ENCODE results near the gene RET.

Gene RET

DNA sequence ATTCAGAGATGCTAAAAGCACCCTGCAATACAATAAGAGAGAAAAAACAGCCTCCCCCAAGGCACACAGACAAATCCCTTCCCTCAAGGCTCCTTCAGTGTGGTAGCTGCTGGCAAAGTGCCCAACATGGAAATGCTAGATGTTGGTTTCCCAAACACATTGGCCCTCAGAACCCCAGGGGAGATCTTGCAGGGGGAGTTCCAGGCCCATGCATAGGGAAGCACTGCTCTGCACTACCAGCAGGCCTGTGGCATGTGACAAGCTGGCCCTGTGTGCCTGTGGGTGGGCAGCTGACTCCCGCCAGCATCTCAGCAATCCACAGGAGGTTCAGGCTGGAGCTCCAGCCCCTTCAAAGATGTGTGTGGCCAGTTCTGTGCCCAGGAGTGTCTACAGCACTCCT is 44.6 kb downstream of the RET start:
- no peak for DNase-seq (ENCODE audit: low spot score)

DNA sequence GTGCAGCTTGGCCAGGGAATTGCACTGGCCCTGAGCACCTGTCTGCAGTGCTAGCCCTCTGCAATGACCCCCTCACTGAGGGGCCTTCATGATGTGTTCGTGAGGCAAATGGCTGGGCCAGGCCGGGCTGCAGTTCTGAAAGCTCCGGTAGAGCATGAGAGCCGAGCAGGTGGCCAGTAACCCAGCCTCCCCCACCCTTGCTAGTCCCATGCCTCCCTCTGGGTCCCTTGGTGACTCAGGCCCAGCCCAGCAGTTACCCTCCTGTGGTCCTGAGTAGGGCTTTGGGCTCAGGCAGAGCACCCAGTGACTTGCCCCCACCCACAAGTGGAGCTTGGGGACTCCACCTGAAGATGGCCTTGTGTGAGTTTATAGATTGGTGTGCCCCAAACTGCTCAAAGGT is 45.2 kb downstream of the RET start:
- DNase-seq (ENCODE audit: low spot score), result no peak

DNA sequence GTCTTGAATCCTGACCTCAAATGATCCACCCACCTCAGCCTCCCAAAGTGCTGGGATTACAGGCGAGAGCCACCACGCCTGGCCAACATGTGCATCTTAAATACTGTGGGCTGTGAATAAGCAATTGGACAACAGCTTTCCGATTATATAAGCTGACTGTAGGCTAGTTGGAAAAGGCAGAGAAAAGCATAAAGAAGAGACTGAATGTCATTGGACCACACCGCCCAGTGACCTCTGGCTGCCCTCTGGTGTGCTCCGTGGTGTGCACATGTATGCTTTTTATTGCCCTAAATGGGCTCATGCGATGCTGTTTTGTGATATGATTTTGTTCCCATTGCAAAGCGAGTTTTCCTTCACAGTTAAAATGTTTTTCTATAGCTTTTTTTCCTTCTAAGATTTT is 46.0 kb downstream of the RET start:
- DNase-seq (ENCODE audit: low spot score), result no peak

DNA sequence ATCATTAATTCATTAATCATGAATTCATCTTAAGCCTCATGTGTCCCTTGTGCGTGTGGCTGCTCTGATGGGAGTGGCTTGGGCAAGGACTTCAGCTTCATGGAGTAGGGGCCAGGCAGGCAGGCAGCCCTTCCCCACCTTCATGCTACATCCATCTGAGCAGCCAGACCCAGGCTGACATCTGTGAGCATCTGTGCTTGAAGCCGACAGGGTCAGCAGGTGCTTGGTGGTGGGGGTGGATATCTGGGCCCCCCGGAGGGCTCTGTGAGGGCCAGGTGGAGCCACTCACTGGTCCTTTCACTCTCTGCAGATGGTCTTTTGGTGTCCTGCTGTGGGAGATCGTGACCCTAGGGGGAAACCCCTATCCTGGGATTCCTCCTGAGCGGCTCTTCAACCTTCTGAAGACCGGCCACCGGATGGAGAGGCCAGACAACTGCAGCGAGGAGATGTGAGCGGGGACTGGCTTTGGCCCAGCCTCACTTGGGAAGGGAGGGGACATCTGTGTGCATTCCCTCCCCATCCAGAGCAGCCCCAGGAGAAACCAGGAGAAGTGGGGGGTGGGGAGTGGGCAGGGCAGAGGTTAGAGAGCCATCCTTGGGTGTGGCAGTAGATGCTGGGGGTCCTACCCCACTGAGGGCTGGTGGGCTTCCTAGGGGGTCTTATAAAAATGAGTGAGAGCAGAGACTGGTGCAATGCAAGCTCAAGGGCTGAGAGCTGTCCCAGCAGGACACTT is 46.7 kb downstream of the RET start:
- DNase-seq (ENCODE audit: low spot score), result no peak

DNA sequence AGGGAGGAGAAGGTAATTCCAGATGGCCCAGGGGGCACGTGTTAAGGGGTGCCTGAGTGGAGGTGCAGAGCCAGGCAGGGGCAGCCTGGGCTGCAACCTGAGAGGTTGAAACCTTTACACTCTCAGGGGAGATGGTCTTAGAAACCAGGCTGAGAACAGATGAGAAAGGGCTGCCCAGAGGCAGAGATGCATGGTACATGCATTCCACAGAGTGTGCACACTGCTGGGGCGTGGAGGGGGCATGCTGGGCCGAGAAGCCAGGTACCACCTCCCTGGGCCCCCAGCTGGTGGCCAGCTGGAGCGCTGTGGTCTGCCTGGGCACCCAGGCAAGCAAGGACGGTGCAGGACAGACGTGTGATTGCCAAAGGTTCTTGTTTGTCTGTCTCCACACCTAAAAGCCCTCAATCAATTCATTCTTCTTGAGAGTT is 47.2 kb downstream of the RET start:
- DNase-seq (ENCODE audit: low spot score), result no peak

DNA sequence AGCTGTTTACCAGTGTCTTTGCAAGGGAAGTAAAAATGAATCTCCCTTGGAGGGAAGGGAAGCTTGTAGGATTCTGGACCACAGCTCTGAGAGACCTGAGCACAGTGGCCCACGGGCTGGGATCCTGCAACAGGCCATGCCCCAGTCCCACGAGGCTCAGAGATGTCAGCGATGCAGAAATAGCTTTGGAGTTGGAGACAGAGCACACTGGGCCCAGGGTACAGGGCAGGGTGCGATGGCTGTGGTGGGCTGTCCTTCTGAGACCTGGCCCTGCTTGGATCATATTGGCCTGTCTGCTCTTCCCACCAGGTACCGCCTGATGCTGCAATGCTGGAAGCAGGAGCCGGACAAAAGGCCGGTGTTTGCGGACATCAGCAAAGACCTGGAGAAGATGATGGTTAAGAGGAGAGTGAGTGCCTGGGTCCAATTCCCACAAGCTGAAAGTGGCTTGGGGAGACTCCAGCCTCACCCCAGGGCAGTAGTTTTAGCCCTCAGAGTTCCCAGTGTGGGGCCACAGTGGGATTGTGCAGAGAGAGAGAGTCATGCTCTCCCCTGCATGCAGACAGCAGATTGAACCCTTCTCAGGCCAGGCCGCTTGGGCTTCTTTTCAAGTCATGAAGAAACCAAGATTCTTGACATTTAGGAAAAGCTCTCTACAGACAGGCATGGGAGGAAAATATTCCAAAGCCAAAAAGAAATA is 47.9 kb downstream of the RET start:
- DNase-seq (ENCODE audit: low spot score), result no peak

DNA sequence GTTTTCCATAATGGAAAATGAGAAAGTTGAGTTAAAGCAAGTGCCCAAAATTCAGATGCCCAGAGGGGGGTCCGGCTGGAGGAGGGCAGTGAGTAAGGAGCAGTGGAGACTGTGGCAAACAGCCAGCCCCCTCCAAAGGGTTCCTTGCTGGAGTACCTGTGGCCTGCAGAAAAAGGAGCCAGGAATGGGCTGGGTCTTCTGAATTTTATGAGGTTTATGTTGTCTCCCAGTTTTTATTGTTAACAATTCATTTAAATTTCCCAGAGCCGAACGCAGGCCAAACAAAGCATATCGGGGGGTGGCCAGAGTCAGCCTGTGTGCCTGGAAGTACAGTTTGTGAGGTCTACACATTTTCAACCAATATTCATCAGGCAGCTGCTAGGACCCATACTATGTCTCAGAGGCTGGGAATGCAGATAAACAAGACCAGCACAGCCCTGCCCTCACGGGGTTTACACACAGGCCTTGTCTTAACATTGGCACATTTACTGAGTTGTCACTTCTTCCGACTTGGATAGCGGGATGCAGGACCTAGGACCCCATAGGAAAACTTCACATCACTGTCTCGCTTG is 48.5 kb downstream of the RET start:
- no peak for DNase-seq (ENCODE audit: low spot score)

DNA sequence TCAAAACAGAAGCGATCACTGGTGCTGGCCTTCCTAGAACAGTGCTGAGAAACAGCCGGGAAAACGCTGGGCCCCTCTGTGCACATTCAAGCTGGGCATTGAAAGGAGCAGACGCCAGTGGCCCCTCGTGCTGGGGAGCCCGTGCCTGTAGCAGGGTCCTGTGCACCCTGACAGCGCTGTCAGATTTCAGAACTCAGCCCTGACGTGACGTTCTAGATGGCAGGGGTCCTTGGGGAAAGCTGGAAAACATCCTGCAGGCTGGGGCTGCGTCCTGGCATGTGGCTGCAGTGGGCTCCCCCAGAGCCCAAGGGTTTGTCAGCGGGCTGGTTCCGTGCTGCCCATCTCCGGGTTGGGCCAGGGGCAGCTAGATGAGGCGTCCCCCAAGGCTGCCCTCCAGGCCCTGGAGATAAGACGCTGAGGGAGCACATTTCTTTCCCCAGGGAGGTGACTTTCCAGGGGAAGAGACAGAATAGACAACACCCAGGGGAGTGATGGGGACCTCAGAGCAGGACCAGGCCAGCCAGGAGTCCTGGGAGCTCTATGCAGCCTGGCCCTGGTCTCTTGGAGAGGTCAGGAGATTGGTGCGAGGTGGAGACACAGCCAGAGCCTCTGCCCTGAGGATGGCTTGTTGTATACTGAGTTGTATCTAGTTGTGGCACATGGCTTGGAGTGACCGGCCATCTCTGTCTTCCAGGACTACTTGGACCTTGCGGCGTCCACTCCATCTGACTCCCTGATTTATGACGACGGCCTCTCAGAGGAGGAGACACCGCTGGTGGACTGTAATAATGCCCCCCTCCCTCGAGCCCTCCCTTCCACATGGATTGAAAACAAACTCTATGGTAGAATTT is 49.2 kb downstream of the RET start:
- DNase-seq (ENCODE audit: low spot score), result no peak

DNA sequence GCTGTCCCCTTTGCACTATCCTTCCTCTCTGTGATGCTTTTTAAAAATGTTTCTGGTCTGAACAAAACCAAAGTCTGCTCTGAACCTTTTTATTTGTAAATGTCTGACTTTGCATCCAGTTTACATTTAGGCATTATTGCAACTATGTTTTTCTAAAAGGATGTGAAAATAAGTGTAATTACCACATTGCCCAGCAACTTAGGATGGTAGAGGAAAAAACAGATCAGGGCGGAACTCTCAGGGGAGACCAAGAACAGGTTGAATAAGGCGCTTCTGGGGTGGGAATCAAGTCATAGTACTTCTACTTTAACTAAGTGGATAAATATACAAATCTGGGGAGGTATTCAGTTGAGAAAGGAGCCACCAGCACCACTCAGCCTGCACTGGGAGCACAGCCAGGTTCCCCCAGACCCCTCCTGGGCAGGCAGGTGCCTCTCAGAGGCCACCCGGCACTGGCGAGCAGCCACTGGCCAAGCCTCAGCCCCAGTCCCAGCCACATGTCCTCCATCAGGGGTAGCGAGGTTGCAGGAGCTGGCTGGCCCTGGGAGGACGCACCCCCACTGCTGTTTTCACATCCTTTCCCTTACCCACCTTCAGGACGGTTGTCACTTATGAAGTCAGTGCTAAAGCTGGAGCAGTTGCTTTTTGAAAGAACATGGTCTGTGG is 50.0 kb downstream of the RET start:
- DNase-seq (ENCODE audit: low spot score), result no peak

DNA sequence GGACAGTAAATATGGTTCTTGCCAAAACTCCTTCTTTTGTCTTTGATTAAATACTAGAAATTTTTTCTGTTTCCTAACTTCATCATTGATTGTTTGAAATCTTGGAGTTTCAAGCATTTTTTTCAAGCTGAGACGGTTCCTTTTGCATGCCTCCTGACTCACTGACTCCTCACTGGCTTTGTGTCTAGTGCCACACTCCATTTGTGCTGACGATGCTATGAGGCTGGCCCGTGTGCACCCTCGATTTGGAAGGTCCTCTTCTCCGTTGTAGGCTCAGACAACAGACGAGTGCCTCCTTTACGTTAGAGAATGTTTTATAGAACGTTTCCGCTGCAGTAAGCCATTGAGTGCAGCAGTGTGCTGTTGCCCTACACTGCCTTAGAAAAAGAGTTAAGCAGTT is 50.6 kb downstream of the RET start:
- peak; percentile 53 for DNase-seq (ENCODE audit: low spot score)

DNA sequence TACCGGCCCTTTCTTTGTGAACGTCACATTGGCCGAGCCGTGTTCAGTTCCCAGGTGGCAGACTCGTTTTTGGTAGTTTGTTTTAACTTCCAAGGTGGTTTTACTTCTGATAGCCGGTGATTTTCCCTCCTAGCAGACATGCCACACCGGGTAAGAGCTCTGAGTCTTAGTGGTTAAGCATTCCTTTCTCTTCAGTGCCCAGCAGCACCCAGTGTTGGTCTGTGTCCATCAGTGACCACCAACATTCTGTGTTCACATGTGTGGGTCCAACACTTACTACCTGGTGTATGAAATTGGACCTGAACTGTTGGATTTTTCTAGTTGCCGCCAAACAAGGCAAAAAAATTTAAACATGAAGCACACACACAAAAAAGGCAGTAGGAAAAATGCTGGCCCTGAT is 51.5 kb downstream of the RET start:
- DNase-seq (ENCODE audit: low spot score), result no peak

DNA sequence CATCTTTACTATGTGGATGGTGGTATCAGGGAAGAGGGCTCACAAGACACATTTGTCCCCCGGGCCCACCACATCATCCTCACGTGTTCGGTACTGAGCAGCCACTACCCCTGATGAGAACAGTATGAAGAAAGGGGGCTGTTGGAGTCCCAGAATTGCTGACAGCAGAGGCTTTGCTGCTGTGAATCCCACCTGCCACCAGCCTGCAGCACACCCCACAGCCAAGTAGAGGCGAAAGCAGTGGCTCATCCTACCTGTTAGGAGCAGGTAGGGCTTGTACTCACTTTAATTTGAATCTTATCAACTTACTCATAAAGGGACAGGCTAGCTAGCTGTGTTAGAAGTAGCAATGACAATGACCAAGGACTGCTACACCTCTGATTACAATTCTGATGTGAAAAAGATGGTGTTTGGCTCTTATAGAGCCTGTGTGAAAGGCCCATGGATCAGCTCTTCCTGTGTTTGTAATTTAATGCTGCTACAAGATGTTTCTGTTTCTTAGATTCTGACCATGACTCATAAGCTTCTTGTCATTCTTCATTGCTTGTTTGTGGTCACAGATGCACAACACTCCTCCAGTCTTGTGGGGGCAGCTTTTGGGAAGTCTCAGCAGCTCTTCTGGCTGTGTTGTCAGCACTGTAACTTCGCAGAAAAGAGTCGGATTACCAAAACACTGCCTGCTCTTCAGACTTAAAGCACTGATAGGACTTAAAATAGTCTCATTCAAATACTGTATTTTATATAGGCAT is 52.3 kb downstream of the RET start:
- DNase-seq (ENCODE audit: low spot score), result peak; percentile 97

DNA sequence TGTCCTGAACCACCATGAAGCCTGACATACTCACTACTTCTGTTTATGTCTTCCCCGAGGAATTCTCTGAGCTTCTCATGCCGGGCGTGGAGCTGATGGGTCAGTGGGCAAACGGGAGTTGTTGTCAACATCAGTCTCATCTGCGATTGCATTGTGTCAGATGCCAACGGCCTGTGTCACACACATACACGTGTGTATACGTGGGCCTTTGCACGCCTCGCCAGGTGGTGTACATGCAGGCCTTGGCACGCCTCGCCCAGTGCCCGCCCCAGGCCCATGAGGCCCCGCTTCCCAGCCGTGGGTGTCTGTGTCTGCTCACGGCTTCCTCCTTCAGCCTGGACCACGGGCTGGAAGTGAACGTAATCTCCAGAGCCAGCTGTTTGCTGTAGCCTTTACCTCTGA is 53.9 kb downstream of the RET start:
- DNase-seq (ENCODE audit: low spot score), result no peak

DNA sequence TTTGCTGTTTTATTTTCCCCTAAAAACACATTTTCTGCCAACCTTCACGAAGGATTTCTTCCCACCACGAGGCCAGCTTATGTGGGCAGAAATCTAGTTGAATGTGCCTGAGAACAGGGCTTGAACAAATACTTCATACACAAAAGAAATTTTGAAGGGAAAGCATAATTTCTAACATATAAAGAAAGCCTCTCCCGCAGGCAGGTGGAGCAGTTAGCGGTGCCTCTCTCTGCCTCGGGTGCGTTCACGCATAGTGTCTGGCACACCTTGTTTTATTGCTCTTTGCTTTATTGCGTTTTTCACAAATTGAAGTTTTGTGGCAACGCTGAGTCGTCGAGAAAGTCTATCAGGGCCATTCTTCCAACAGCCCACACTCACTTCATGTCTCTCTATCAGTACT is 54.4 kb downstream of the RET start:
- DNase-seq (ENCODE audit: low spot score), result no peak

DNA sequence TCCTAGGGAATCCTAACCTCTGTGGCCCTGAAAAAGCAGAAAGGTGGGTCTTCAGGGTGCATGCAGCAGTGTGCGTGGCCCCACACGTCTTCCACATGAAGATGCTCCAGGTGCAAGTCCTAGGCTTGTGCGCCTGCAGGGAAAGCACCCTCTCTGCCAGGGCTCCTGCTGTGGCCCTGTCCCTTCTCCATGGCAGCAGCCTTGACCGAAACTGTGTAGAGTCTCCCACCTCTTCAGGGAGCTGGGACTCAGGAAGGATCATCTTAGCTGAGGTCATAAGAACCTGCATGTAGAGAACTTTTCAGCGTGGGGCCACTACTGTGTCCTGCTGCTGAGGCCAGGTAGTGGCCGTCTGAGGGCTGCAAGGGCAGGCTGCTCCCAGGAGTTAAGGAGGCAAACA is 55.0 kb downstream of the RET start:
- DNase-seq (ENCODE audit: low spot score), result no peak

DNA sequence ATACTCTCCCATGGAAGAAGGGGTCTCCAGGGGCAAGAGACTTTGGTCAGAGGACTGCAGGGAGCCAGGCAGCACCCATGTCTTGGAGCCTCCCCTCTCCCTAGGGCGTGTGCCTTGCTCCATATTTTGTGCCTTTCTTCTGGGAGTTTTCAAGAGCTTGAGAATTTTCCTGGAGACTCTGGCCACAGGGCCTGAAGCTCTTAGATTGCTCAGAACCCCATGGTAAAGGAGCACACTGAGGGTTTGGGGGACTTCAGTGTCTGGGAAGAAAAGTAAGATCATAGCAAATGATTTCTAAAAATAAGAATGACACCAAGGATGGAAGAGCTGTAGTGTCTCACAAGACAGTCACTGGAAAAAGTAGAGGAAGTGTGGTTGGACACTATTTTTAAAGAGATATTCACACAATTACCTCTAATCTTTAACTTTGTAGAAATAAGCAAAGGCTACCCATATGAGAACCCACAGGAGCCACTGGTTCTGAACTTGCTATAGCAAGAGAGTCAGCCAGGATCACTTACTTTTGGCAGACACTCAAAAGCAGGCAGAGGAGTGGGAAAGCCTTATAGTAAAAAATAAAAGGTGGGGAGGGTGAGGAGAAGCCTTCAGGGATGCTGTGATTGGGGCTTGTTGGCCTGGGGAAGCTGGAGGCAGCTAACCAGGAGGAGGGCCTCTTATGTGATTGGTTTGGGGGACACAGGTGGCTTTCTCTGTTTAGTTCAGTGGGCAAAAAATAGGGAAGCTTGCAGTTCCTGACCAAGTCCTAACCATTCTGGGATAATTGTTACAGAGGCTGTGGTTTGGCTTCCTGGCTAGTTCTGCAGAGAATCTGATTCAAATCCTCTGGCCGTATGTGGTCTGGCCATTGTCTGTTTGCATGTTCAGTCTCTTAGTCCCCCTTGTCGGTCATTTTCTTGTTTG is 56.3 kb downstream of the RET start:
- no peak for DNase-seq (ENCODE audit: low spot score)

DNA sequence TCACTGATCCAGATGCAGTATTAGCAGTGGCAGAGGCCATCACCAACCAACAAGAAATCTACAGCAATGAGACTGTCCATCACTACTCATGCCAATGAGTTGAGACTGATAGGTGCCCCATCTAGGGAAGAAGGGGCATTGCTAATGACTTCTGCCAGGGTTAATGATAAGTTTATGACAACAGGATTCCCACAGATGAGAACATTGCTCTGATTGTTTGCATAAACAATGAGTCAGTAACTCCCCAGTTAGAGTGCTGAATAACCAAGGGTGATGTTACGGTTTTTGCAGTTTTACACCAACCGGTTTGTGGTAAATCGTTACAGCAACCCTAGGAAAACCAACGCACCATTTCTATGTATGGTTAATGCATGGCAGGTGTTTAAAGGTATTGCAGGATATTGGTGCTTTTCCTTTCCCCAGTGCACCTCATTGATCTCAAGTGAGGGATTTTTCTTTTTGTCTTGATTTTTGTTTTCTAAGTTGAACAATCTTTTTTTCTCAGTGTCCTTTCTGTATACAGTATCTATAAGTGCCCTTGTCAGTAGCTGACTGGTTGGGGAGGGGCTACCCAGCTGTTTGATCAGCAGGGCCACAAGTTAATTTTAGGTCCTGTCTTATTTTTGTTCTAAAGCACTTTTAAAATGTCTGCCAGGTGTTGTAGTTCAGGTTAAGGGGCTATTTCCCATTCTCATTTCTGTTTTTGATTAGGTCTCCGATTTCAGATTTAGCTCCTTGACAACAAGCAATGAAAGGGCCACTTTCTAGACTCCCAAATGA is 57.4 kb downstream of the RET start:
- no peak for DNase-seq (ENCODE audit: low spot score)

DNA sequence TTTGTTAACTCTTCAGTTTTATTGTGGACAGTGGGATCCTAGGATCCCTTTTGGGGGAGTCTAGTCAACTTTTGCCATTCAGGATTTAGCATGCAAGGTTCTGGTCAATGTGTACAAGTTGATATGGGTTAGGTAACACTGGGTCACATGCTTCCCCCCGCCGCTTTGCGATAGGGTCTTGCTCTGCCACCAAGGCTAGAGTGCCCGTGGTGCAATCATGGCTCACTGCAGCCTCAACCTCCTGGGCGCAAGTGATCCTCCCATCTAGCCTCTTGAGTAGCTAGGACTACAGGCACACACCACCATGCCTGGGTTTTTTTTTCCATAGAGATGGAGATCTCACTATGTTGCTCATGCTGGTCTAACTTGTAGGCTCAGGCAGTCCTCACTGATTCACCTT is 58.2 kb downstream of the RET start:
- DNase-seq (ENCODE audit: low spot score), result no peak

DNA sequence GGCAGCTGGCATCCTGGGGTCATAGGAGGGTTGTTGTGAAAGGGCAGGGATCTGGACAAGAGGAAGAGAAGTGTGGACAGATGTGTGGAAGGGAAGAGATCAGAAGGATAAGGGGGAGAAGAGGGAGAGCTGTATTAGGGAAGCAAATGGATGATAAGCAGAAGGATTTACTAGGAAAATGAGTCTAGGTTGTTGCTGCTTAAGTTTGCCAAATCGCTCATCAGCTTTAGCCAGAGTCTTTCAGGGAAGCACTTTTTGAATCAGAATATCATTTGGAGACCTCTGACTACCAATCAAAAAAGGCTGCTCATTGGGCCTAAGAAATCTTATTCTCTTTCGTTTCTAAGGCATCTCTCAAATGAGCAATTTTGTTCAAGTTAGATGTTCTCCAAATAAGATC is 58.8 kb downstream of the RET start:
- DNase-seq (ENCODE audit: low spot score), result no peak

All from AG08395 (cell line).